Measurements from ENCODE around the gene PEX26. TPM values are rescaled to one million over a fixed set of nuclear protein-coding genes. Genes with fewer than 3 reads are reported as not detected.

PEX26 gene
- polyA plus RNA-seq, 1 donor (not counting 4 experiments of a cell fraction or from before 2014, with no cell fraction given): 23.0 TPM

DNA sequence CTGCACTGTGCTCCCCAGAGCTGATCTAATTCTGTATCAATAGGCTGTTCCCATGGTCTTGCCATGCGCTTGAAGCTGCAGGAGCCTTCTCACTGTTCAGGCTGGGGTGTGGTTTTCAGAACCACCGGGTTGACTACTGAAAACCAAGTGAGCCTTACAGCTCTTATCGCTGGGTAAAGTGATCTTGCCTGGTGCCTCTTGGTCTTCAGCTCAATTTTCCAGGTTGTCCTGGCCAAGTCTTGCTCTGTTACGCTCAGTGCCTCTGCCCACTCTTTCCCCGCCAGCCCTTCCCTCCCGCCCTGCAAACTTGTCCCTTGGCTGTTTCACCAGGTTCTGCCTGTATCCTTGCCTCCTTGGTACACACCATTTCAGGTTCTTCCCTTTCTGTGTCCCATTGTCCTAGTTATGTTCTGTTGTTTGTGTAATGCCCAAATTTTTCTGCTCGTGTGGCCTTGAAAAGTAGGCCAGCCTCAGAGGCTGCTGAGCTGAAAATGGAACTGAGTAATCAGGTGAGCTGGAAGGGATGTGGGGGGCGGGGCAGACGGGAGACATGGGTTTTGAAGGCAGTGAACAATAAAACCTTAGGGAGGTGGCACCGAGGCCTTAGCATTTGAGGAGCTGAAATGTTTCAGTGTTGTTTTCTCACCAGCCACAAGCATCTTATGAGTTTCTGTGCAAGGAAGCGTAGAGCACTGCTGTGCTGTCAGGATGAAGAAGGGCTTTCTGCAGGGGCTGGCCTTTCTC is 11.2 kb downstream of the PEX26 start:
- DNase-seq (ENCODE audit: low read depth, low spot score) (no peak), FAIRE-seq (no peak)
- Histone ChIP-seq H4K20me1 (ENCODE audit: control insufficient read depth, extremely low read depth, insufficient read depth, low read length) (no peaks in the 10 kb centered on the region), H3K4me2 (ENCODE audit: control insufficient read depth, extremely low read depth, insufficient read depth, low read depth, low read length) (no peak overlapping the region), H3K4me1 (ENCODE audit: control insufficient read depth, extremely low read depth, insufficient read depth, low read length) (peaks cover 11% of the 10 kb centered on the region), H3K79me2 (ENCODE audit: control insufficient read depth, insufficient read depth, low read length) (peaks cover 4% of the 10 kb centered on the region), H3K4me3 (ENCODE audit: control insufficient read depth in 2 of 3, extremely low read depth in 1 of 3, insufficient read depth in 2 of 3, low read depth in 1 of 3, low read length in 3 of 3) (no peak overlapping the region), H3K27me3 (ENCODE audit: control insufficient read depth, extremely low read depth, insufficient read depth, low read length) (no peaks in the 10 kb centered on the region), H3K36me3 (ENCODE audit: control insufficient read depth in 2 of 2, extremely low read depth in 1 of 2, insufficient read depth in 2 of 2, low read length in 2 of 2) (peaks cover 20 to 21% of the 10 kb centered on the region in 2 experiments), H2AFZ (ENCODE audit: control insufficient read depth, low read length) (no peak overlapping the region), H3K9me1 (ENCODE audit: control insufficient read depth, extremely low read depth, insufficient read depth, low read length) (no peaks in the 10 kb centered on the region), H3K27ac (ENCODE audit: control insufficient read depth, insufficient read depth, low read length) (no peak overlapping the region), H3K9me3 (ENCODE audit: control insufficient read depth, low read depth, low read length) (no peaks in the 10 kb centered on the region), H3K9ac (ENCODE audit: control insufficient read depth, extremely low read depth, insufficient read depth, low read length) (no peak overlapping the region)
- no peak for TF ChIP-seq EZH2 (IDR thresholded peaks at IDR 0.05; ENCODE audit: low read length)
- TF ChIP-seq, protein P1, sequence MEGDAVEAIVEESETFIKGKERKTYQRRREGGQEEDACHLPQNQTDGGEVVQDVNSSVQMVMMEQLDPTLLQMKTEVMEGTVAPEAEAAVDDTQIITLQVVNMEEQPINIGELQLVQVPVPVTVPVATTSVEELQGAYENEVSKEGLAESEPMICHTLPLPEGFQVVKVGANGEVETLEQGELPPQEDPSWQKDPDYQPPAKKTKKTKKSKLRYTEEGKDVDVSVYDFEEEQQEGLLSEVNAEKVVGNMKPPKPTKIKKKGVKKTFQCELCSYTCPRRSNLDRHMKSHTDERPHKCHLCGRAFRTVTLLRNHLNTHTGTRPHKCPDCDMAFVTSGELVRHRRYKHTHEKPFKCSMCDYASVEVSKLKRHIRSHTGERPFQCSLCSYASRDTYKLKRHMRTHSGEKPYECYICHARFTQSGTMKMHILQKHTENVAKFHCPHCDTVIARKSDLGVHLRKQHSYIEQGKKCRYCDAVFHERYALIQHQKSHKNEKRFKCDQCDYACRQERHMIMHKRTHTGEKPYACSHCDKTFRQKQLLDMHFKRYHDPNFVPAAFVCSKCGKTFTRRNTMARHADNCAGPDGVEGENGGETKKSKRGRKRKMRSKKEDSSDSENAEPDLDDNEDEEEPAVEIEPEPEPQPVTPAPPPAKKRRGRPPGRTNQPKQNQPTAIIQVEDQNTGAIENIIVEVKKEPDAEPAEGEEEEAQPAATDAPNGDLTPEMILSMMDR (optimal IDR thresholded peaks at IDR 0.05 in 1 of 3, IDR thresholded peaks at IDR 0.05 in 1 of 3, conservative IDR thresholded peaks at IDR 0.05 in 1 of 3; ENCODE audit: extremely low read depth in 1 of 3, insufficient read depth in 2 of 3, low read length in 3 of 3): no peak
- dilution Hi-C loops (cut with MboI; ENCODE audit: extremely low pct_ligation_motif_present, low sequenced_read_pairs): no loop called here

GRCh38 chr22:18090286-18090685 is 12.5 kb downstream of the PEX26 start:
- dilution Hi-C loops (cut with MboI; ENCODE audit: extremely low pct_ligation_motif_present, low sequenced_read_pairs): no loop called here
- no peak for FAIRE-seq
- H3K4me3 ChIP-seq (ENCODE audit: control insufficient read depth in 2 of 3, extremely low read depth in 1 of 3, insufficient read depth in 2 of 3, low read depth in 1 of 3, low read length in 3 of 3): no peak overlapping the region

More at GRCh38 chr22:18090286-18090685, 12.5 kb downstream of the PEX26 start:
- Histone ChIP-seq H3K4me1 (ENCODE audit: control insufficient read depth, extremely low read depth, insufficient read depth, low read length) (peaks cover 11% of the 10 kb centered on the region), H3K9ac (ENCODE audit: control insufficient read depth, extremely low read depth, insufficient read depth, low read length) (no peak overlapping the region), H3K27ac (ENCODE audit: control insufficient read depth, insufficient read depth, low read length) (no peak overlapping the region), H3K27me3 (ENCODE audit: control insufficient read depth, extremely low read depth, insufficient read depth, low read length) (no peaks in the 10 kb centered on the region), H3K9me1 (ENCODE audit: control insufficient read depth, extremely low read depth, insufficient read depth, low read length) (no peaks in the 10 kb centered on the region), H3K79me2 (ENCODE audit: control insufficient read depth, insufficient read depth, low read length) (no peaks in the 10 kb centered on the region), H2AFZ (ENCODE audit: control insufficient read depth, low read length) (no peak overlapping the region), H3K9me3 (ENCODE audit: control insufficient read depth, low read depth, low read length) (no peaks in the 10 kb centered on the region), H3K4me2 (ENCODE audit: control insufficient read depth, extremely low read depth, insufficient read depth, low read depth, low read length) (no peak overlapping the region), H4K20me1 (ENCODE audit: control insufficient read depth, extremely low read depth, insufficient read depth, low read length) (no peaks in the 10 kb centered on the region), H3K36me3 (ENCODE audit: control insufficient read depth in 2 of 2, extremely low read depth in 1 of 2, insufficient read depth in 2 of 2, low read length in 2 of 2) (peaks cover 14 to 22% of the 10 kb centered on the region in 2 experiments)
- DNase-seq (ENCODE audit: low read depth, low spot score): no peak
- TF ChIP-seq, protein P1 (optimal IDR thresholded peaks at IDR 0.05 in 1 of 3, IDR thresholded peaks at IDR 0.05 in 1 of 3, conservative IDR thresholded peaks at IDR 0.05 in 1 of 3; ENCODE audit: extremely low read depth in 1 of 3, insufficient read depth in 2 of 3, low read length in 3 of 3): no peak
- no peak for TF ChIP-seq EZH2 (IDR thresholded peaks at IDR 0.05; ENCODE audit: low read length)

All from keratinocyte (primary cell).